H7 (cell line): Measurements from ENCODE around the gene NTN1. TPM values are rescaled to one million over a fixed set of nuclear protein-coding genes. Genes with fewer than 3 reads are reported as not detected.
"Not testable (repeated sequence)": the region's sequence is repeated elsewhere in the genome, so short reads cannot be mapped to it uniquely, and the experiment has no call there.

Experiments
- DNase-seq: peaks from one replicate; pipeline ENCODE4 v3.0.0; 2012
- H3K27me3 ChIP-seq: 2 replicates; pipeline ENCODE4 v1.6.0; 2011; ENCODE audit warnings: mild to moderate bottlenecking, low read length; ENCODE audit not compliant: control insufficient read depth, insufficient read depth
- H3K36me3 ChIP-seq: replicated peaks from 2 replicates; pipeline ENCODE4 v1.5.1; 2011; ENCODE audit warnings: low read length; ENCODE audit not compliant: control insufficient read depth, insufficient read depth
- H3K4me3 ChIP-seq: 2 replicates; pipeline ENCODE4 v1.5.1; 2011; ENCODE audit warnings: low read depth, mild to moderate bottlenecking, control low read depth, low read length, moderate library complexity; ENCODE audit not compliant: insufficient read depth
- total RNA-seq: library from RNA; depleted of rRNA; stranded (reverse); fragments of >200 nt; shearing (Covaris generic); gene quantifications from 2 replicates; pipeline ENCODE4 v1.2.3, GENCODE V29; 2014

Gene NTN1
- total RNA-seq, 1 experiment from 2014 or later = 19.1 TPM

DNA sequence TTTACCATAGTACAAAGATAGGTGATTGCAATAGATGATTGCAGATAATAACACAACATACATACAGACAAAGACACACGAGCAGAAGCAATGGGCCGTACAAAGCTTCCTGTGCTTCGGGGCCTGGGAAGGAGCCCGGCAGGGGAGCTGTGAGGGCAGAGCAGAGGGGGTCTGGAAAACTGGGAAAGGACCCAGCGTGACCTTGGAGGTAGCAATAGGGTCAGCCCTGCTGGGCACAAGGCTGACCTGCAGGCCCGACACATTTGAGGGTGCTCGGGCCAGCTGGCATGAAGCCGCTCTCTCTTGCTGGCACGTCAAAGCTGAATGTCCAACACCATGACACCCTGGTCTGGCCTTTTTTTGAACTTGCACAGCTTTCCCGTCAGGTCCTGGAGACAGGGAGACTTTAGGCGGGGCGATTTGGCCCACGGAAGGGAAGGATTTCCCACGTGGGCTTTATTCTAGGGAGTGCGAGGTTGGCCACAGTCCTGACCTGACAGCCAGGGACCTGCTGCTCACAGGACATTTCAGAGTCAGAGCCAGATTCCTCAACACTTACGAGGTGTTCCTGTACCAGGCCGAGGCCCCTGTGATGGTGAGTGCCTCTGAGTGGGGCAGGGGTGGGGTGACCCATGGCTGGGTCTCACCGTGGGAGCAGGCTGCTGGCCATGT, 83.2 kb downstream of the NTN1 start:
- Histone ChIP-seq H3K4me3 (no peak overlapping the region), H3K36me3 (no peaks in the 10 kb centered on the region), H3K27me3 (no peaks in the 10 kb centered on the region)
- DNase-seq = no peak

DNA sequence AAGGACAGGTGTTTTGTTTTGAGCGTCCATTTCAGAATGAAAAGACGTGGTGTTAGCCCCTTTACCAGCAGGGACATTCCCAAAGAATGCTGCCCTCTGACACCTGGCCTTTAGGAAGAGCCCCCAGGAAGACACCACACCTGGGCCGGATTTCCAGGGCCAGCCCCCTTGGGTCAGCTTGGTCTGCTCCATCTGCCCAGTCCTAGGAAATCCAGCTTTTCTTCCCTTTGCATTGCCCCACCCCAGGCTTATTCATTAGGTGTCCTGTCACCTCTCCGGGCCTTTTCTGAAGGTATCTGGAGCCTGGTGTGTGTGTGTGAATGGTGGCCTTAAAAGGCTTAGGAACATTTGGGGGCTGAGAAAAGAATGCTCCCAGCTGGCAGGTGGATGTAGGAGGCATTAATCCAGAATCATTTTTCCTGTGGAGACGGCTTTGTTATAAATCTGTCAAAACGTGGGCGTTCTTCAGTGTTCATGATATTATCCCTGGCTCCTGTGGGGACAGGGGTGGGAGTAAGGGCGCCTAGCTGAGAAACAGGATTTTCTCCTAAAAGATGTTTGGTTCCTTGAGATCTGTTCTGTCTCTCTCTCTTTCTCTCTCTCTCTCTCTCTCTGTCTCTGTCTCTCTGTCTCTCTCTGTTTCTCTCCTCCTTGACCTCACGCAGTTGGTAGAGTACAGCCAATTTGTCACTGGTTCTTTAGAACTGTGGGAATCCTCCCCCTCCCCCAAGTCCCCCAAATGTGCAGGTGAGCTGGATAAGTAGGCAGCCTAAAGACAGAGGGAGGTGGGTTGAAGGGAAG, 84.0 kb downstream of the NTN1 start:
- H3K27me3 ChIP-seq = no peaks in the 10 kb centered on the region
- H3K4me3 ChIP-seq = no peak overlapping the region
- no peak for DNase-seq
- H3K36me3 ChIP-seq = no peaks in the 10 kb centered on the region

DNA sequence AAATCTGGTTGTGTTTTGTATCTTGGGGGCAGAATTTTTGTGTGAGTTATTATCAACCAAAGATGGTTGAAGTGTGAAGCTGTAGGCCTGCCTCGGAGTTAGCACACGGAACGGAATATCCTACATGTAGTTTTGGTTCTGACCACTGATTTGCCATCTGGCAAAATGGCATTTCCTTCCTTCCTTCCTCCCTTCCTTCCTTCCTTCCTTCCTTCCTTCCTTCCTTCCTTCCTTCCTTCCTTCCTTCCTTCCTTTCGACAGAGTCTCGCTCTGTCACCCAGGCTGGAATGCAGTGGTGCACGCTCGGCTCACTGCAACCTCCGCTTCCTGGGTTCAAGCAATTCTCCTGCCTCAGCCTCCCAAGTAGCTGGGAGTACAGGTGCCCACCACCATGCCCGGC, 85.0 kb downstream of the NTN1 start:
- not testable (repeated sequence) for H3K36me3 ChIP-seq, H3K27me3 ChIP-seq, H3K4me3 ChIP-seq, DNase-seq

DNA sequence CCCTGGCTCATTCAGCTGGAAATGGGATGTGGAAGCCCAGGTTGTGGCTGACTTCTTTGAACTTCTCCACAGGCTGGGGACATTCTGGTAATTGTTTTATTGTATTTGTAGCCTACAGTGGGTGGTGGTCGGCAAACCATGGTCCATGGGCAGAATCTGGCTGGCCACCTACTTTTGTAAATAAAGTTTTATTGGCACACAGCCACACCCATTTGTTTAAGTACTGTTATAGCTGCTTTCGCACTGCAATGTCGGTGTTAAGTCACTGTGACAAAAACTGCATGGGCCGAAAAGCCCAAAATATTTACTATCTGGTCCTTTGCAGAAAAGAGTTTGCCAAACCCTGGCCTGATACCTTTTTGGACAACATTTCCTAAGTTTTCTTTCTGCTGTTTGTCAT, 86.2 kb downstream of the NTN1 start:
- H3K4me3 ChIP-seq = no peak overlapping the region
- no peaks in the 10 kb centered on the region for H3K27me3 ChIP-seq
- H3K36me3 ChIP-seq = no peaks in the 10 kb centered on the region
- DNase-seq = no peak

DNA sequence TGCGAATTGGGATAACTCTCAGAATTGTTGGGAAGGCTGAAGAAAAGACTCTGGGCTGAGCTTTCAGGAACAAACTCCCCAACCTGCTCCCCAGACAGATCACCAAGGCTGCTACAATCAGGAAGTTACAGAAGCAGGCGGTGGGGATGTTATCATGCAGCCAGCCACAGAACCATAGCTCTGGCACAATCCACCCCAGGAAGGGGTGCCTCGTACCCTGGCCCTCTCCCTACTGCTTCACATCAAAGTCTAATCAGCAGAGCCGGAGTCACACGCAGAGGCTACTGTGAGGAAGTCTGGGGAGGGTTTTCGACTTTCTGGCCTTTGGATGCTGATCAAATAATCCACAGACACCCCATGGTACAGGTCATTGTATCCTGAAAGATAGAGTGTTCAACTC, 86.8 kb downstream of the NTN1 start:
- DNase-seq = no peak
- Histone ChIP-seq H3K27me3 (no peaks in the 10 kb centered on the region), H3K36me3 (no peaks in the 10 kb centered on the region)

DNA sequence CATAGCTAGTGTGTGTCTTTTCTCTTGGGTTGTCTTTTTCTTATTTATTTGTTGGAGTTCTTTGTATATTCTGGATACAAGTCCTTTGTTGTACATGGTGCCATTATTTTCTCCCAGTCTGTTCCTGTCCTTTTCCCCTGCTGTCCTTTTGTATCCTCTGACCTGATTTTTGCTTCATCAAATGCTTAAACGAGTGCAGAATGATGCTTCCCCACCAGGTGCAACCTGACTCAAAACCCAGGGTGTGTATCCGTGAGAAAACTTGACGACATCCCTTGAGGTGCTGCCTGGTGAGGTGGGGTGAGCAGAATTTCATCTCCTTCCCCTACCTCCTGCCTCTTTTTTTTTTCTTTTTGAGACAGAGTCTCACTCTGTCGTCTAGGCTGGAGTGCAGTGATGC, 88.6 kb downstream of the NTN1 start:
- Histone ChIP-seq H3K36me3 (no peaks in the 10 kb centered on the region), H3K27me3 (no peaks in the 10 kb centered on the region), H3K4me3 (no peak overlapping the region)
- DNase-seq = peak; percentile 56

More for the DNA sequence above, 86.8 kb downstream of the NTN1 start:
- H3K4me3 ChIP-seq = no peak overlapping the region

DNA sequence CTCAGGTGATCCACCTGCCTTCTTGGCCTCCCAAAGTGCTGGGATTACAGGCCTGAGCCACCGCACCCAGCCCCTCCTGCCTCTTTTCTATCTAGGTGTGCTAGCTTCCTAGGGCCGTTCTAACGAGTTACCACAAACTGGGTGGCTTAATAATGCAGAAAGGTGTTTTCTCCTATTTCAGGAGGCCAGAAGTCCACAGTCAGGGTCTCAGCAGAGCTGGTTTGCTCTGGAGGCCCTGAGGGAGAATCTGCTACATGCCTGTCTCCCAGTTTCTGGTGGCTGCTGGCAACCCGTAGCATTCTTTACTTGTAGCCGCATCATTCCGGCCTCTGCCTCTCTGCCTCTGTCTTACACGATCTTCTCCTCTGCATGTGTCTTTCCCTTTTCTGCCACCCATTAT, 89.2 kb downstream of the NTN1 start:
- H3K27me3 ChIP-seq = no peaks in the 10 kb centered on the region
- no peaks in the 10 kb centered on the region for H3K36me3 ChIP-seq
- H3K4me3 ChIP-seq = no peak overlapping the region
- DNase-seq = no peak

DNA sequence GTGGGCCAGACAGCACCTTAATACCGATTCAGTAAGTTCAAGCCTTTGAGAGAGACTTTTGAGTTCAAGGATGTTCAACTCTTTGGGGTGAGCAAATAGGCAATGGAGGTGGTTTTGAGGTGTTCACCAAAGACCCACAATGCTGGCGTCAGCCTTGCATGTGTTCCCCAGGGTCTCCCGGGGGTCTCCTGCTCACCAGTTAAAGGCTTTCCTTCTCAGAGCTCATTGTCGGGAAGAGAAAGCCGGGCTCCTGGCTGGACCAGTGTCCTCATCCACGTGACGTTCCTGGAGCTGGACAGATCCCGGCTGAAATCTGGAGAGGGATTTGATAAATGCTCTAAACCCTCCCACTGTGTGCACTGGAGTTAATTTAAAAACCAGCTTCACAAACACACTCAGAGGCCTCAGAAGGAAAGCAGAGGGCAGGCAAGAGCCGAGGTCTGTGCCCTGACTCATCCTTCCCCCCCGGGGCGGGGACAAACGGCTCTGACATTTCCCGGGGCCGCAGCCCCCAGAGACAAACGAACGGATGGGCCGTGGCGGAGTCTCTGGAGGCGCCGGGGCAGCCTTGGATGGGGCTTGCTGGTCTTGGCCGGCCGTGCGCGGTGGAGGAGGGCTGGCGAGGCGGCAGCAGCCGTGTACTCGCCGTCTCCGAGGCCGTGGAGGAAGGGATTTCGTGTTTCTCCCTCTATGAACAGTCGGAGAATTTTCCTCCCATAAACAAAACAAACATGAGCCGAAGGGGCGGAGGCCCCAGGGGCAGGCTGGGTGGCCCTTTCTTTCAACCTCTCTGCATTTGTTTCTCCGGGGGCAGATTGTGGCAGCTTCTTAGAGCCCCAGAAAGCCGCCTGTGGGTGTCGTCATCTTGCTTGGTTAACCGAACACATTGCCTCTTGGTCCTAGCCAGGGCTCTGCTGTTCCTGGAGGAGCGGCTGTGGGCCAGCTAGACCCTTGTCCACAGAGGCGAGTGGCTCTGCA, 94.2 kb downstream of the NTN1 start:
- Histone ChIP-seq H3K27me3 (peaks cover 2% of the 10 kb centered on the region; the same call in 1 of the 2 replicates), H3K36me3 (no peaks in the 10 kb centered on the region), H3K4me3 (peak overlapping the region; percentile 9; the same call in 1 of the 2 replicates)
- DNase-seq = peak; percentile 90

DNA sequence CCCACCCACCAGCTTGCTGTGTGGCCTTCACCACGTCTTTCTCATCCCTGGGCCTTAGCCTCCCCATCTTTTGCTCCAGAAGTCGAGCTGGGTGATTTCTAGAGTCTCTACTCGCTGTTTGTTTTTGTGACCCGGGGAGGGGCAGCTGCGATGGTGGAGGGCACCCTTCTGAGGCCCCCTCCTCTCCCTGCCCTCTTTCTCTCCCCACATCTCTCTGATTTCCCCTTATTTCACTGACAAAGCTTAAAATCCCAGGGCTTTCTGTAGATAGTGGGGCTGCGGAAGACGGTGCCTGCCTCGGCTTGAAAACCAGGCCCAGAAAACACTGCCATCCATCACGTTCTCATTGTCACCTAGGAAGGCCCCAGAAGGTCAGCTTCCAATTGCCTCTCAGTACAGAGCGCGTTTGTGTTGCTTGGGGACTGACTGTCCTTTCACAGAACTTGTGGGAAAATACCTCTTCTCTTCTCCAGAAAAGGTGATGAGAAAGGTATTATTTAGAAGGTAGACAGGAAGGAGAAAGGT, 95.1 kb downstream of the NTN1 start:
- H3K27me3 ChIP-seq = peaks cover 2% of the 10 kb centered on the region; the same call in 1 of the 2 replicates
- no peaks in the 10 kb centered on the region for H3K36me3 ChIP-seq
- no peak overlapping the region for H3K4me3 ChIP-seq
- peak; percentile 54 for DNase-seq

DNA sequence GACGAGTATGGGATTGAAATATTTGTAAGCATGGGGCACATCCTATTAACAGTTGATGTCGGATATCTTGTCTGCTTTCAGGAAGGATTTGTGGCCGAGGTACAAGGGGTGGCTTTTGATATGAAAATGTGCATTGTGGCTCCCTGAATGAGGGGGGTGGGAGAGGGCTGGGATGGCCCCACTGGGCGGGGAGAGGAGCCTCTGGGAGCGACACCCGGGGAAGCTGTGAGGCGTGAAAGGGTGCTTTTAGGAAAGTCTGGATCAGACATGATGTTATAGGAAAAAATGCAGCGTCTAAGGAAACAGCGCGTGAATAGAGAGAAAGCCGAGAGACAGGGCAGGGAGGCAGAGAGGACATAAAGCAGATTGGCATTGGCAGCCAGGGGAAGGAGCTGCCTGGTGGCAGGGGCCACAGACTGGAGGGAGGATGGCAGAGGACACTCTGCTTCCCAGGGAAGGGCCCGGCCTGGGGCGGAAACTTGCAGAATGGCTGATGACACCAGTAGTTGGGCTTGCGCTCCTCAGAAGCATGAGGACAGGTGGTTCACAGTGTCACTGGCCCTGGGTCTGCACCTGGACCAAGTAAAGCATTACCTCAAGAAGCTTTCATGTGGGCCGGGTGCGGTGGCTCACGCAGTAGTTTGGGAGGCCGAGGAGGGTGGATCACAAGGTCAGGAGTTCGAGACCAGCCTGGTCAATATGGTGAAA, 95.7 kb downstream of the NTN1 start:
- Histone ChIP-seq H3K36me3 (no peaks in the 10 kb centered on the region), H3K4me3 (no peak overlapping the region), H3K27me3 (peaks cover 2% of the 10 kb centered on the region; the same call in 1 of the 2 replicates)
- peak; percentile 53 for DNase-seq

DNA sequence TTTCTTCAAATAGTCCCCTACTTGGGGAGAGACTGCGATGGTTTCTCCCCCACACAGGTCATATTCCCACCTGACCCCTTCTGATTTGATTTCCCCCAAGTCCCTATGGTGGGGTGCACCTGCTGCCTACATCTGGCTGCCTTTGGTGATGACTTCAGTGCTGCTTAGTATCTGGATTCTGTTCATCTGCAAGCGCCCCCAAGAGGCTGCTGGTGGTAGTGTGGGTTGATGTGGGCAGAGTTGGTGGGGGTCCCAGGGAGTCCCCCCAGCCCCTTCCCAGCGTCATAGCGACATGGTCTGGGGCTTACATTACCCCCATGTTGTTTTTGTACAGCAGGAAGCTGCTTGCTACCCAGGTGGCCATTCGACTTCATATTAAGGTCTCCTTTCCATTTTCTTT, 99.2 kb downstream of the NTN1 start:
- peak; percentile 83 for DNase-seq
- H3K27me3 ChIP-seq = peaks cover 2% of the 10 kb centered on the region; the same call in 1 of the 2 replicates
- no peak overlapping the region for H3K4me3 ChIP-seq
- H3K36me3 ChIP-seq = no peaks in the 10 kb centered on the region

DNA sequence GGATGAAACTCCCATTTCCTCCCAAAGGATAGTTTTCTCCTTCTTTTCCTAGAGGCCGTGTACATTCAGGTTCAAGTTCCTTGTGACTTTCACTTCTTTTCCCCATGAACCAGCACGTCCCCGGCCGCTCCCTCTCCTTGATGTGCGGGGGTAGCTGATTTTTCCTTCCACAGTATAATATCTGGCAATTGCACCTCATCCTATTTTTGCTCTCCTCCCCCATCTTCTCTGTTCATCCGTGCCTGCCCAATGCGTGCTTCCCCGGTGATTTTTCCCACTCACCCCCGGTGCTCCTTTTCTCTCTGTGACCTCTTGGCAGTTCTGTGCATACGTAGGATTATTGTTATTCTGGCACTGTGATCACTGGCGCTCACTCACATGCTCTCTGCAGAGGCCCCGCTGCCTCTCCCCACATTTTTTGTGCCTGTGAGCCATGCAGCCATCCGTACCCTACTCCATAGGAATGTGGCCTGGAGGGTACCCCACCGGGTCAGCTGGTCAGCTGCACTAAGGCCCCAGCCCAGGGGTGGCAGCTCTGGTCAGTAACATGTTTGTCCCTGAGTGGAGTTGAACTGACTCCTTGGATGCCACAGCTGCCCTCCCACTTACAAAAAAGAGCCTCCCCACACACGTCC, 100.0 kb downstream of the NTN1 start:
- DNase-seq = no peak
- no peaks in the 10 kb centered on the region for H3K27me3 ChIP-seq
- no peak overlapping the region for H3K4me3 ChIP-seq
- H3K36me3 ChIP-seq = no peaks in the 10 kb centered on the region
